ENCODE measurements around the gene BAHD1. TPM values are rescaled to one million over a fixed set of nuclear protein-coding genes. Genes with fewer than 3 reads are reported as not detected.

The BAHD1 gene
- total and polyA plus RNA-seq, 12 donors: 13.2 to 58.8 (median 31.3) TPM

DNA sequence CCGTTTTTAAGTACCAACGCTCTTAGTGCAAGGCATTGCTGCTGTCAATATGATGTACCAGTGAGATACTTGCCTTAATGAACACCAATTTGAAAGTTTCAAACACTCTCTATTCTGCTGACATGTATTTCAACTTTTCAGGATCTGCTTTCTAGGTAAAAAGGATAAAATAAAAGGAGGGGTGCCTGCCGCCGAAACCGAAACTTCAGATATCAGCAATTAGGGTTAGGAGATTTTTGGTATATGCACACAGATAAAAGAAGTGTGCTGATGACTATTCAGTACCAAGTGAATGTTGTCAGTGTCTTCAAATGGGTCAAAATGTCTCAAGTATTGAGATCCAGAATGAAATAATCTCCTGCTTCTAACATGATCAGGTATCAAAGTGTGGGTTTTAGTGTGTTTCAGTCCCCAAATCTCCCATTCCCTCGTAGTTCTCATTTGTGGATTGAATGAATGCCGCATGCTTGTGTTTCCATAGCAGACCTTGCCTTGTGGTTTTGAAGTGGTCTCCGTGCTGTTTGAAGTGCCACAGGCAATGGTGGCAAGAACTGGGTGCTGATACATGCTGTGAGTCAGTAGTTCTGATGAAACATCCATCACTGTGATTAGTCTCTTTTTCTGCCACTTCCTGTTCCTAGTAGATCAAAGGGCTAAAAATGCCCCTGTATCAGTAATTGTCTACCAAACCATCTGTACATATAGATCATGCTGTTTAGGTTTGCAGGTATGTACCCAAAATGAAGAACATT, 52.5 kb downstream of the BAHD1 start:
- Histone ChIP-seq H3K4me1 (replicated peaks in 1 of 2) (no peaks in the 10 kb centered on the region), H3K27ac (no peak overlapping the region)
- 82 to 89% (median 85%) methylated on average over 8 of the region's 8 CpGs for WGBS, 4 donors

DNA sequence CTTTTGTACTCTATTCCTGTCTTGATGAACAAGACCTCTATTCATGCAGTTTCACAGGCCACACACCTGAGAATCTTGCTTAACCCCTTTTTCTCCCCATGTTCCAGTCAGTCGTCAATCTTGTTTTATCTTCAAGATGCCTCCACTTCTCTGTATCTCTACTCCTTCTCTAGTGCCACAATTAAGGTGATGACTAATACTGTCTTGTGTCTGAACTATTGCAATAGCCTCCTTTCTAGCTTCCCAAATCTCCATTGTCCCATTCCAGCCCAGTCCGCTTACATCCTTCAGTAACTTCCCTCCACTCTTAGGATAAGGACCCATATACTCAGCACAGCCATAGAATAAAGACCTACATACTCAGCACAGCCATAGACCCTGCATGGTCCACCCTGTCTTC, 54.8 kb downstream of the BAHD1 start:
- Histone ChIP-seq H3K4me3 (no peak overlapping the region), H3K27me3 (no peaks in the 10 kb centered on the region), H3K27ac (no peak overlapping the region), H3K4me1 (replicated peaks in 1 of 2) (no peaks in the 10 kb centered on the region), H3K9me3 (replicated peaks in 1 of 3) (no peaks in the 10 kb centered on the region), H3K36me3 (replicated peaks in 1 of 2) (no peaks in the 10 kb centered on the region)
- DNase-seq: no peak
- TF ChIP-seq, protein P1, sequence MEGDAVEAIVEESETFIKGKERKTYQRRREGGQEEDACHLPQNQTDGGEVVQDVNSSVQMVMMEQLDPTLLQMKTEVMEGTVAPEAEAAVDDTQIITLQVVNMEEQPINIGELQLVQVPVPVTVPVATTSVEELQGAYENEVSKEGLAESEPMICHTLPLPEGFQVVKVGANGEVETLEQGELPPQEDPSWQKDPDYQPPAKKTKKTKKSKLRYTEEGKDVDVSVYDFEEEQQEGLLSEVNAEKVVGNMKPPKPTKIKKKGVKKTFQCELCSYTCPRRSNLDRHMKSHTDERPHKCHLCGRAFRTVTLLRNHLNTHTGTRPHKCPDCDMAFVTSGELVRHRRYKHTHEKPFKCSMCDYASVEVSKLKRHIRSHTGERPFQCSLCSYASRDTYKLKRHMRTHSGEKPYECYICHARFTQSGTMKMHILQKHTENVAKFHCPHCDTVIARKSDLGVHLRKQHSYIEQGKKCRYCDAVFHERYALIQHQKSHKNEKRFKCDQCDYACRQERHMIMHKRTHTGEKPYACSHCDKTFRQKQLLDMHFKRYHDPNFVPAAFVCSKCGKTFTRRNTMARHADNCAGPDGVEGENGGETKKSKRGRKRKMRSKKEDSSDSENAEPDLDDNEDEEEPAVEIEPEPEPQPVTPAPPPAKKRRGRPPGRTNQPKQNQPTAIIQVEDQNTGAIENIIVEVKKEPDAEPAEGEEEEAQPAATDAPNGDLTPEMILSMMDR (IDR thresholded peaks at IDR 0.05): no peak
- no peak for TF ChIP-seq POLR2A (IDR thresholded peaks at IDR 0.05)
- intact Hi-C loops (cut with DNase I): no loop called here
- WGBS, 4 donors: 85 to 96% (median 92%) methylated on average over 2 of the region's 2 CpGs

More for the DNA sequence above, 52.5 kb downstream of the BAHD1 start:
- Histone ChIP-seq H3K9me3 (replicated peaks in 1 of 3) (no peaks in the 10 kb centered on the region), H3K36me3 (replicated peaks in 1 of 2) (no peaks in the 10 kb centered on the region), H3K4me3 (no peak overlapping the region), H3K27me3 (no peaks in the 10 kb centered on the region)
- no peak for TF ChIP-seq POLR2A (IDR thresholded peaks at IDR 0.05)
- TF ChIP-seq, protein P1 (IDR thresholded peaks at IDR 0.05): no peak
- intact Hi-C loops (cut with DNase I): no loop called here
- DNase-seq: no peak

DNA sequence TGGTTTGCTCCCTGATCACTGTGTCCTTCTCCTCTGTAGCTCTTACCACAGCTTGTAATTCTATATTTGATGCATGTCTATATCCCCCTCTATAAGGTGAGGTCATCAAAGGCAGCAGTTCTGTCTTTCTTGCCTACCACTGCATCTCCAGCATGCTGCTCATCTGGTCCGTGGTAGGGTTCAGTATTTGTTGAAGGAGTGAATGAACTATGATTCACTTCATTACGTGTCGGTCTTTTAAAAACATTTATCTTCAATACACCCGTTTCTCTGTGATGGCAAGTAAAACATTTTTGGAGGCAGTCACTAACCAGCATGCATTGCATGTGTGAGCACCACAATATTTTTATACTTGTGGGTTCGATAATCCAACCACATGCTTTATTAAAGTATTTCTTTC, 57.7 kb downstream of the BAHD1 start:
- no peak for DNase-seq
- TF ChIP-seq, protein P1 (IDR thresholded peaks at IDR 0.05): no peak
- TF ChIP-seq POLR2A (IDR thresholded peaks at IDR 0.05): no peak
- H3K27me3 ChIP-seq: no peaks in the 10 kb centered on the region
- H3K36me3 ChIP-seq (replicated peaks in 1 of 2): no peaks in the 10 kb centered on the region
- no peak overlapping the region for H3K4me3 ChIP-seq
- intact Hi-C loops (cut with DNase I): no loop called here
- H3K27ac ChIP-seq: no peak overlapping the region
- 65 to 79% (median 67%) methylated on average over 5 of the region's 5 CpGs for WGBS, 4 donors
- H3K4me1 ChIP-seq (replicated peaks in 1 of 2): no peaks in the 10 kb centered on the region
- no peaks in the 10 kb centered on the region for H3K9me3 ChIP-seq (replicated peaks in 1 of 3)

DNA sequence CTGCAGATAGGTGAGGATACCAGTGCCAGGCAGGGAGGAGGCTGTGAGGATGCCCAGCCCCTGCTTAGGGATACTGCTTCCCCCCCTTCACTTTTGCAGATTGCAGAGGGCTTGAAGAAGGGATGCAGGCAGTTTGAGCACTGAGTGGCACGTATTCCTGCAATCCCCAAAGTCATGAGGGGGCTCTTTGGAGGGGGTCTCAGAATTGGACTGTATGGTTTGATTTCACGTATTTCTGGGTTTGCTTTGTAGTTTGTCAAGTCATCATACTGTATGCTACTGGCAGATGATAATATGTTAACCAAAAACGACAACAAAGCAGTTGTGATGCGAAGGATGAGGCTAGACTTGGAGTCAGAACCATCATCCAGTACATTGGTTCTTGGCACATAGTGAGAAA, 58.1 kb downstream of the BAHD1 start:
- DNase-seq: no peak
- Histone ChIP-seq H3K27ac (no peak overlapping the region), H3K27me3 (no peaks in the 10 kb centered on the region), H3K36me3 (replicated peaks in 1 of 2) (no peaks in the 10 kb centered on the region), H3K4me1 (replicated peaks in 1 of 2) (no peaks in the 10 kb centered on the region), H3K9me3 (replicated peaks in 1 of 3) (no peaks in the 10 kb centered on the region), H3K4me3 (no peak overlapping the region)
- no peak for TF ChIP-seq POLR2A (IDR thresholded peaks at IDR 0.05)
- TF ChIP-seq, protein P1 (IDR thresholded peaks at IDR 0.05): no peak
- 75 to 83% (median 78%) methylated on average over 4 of the region's 4 CpGs for WGBS, 4 donors
- intact Hi-C loops (cut with DNase I): no loop called here

Measured in adrenal gland (tissue), 12 donors.